ENCODE data around the gene SLAMF1.

- TF ChIP-seq CTCF (IDR thresholded peaks at IDR 0.05; ENCODE audit: low read depth, low read length): no peak
- TF ChIP-seq EZH2phosphoT487 (IDR thresholded peaks at IDR 0.05; ENCODE audit: low read depth): no peak
Measured at GRCh38 chr1:160610569-160611242, 36.1 kb downstream of the SLAMF1 start.
